WTC11 (cell line): ENCODE results near the gene HES3.
"Not testable (repeated sequence)": the region's sequence is repeated elsewhere in the genome, so short reads cannot be mapped to it uniquely, and the experiment has no call there.

Experiments
- AFF4 ChIP-seq: sonication (generic); formaldehyde crosslinking; IDR thresholded peaks from 2 replicates; pipeline ENCODE4 v1.8.1; 2023; ENCODE audit warnings: mild to moderate bottlenecking, missing genetic modification reagents, borderline replicate concordance
- AR ChIP-seq: fragments of 250-450 bp; sonication (Bioruptor Pico); IDR thresholded peaks from 2 replicates; pipeline ENCODE4 v1.9.0; 2021; ENCODE audit warnings: mild to moderate bottlenecking
- CTCF ChIP-seq: fragments of 200-600 bp; IDR thresholded peaks from 2 replicates; pipeline ENCODE4 v1.8.0; 2022; ENCODE audit warnings: antibody characterized with exemption
- E2F5 ChIP-seq: sonication (generic); formaldehyde crosslinking; IDR thresholded peaks from 2 replicates; pipeline ENCODE4 v1.8.1; 2022; ENCODE audit warnings: mild to moderate bottlenecking, moderate library complexity, missing genetic modification reagents
- FOXP4 ChIP-seq: sonication (generic); formaldehyde crosslinking; IDR thresholded peaks from 2 replicates; pipeline ENCODE4 v1.8.0; 2022; ENCODE audit warnings: mild to moderate bottlenecking, missing genetic modification reagents
- IRF1 ChIP-seq: sonication (generic); formaldehyde crosslinking; IDR thresholded peaks from 2 replicates; pipeline ENCODE4 v1.8.0; 2023; ENCODE audit warnings: missing genetic modification reagents
- MLX ChIP-seq: sonication (generic); formaldehyde crosslinking; IDR thresholded peaks from 2 replicates; pipeline ENCODE4 v1.8.1; 2023; ENCODE audit warnings: mild to moderate bottlenecking, missing genetic modification reagents, moderate library complexity
- NFATC4 ChIP-seq: fragments of 250-450 bp; sonication (Bioruptor Pico); IDR thresholded peaks from 2 replicates; pipeline ENCODE4 v1.9.0; 2021; ENCODE audit warnings: mild to moderate bottlenecking
- SMAD3 ChIP-seq: sonication (generic); formaldehyde crosslinking; IDR thresholded peaks from 2 replicates; pipeline ENCODE4 v1.8.0; 2022; ENCODE audit warnings: missing genetic modification reagents, mild to moderate bottlenecking, borderline replicate concordance
- TEAD4 ChIP-seq: sonication (generic); formaldehyde crosslinking; IDR thresholded peaks from 2 replicates; pipeline ENCODE4 v1.8.0; 2022; ENCODE audit warnings: mild to moderate bottlenecking, missing genetic modification reagents
- ZNF317 ChIP-seq: sonication (generic); formaldehyde crosslinking; IDR thresholded peaks from 2 replicates; pipeline ENCODE4 v1.8.1; 2023; ENCODE audit warnings: low read depth, mild to moderate bottlenecking, moderate library complexity, missing genetic modification reagents, borderline replicate concordance

- not testable (repeated sequence) for TF ChIP-seq CTCF; FOXP4 (CRISPR knock-in tag); AFF4 (CRISPR knock-in tag); MLX (CRISPR knock-in tag); SMAD3 (CRISPR knock-in tag); AR (CRISPR knock-in tag); TEAD4 (CRISPR knock-in tag); IRF1 (CRISPR knock-in tag); ZNF317 (CRISPR knock-in tag); E2F5; NFATC4 (CRISPR knock-in tag)
Observed at GRCh38 chr1:6219641-6220040, 24.3 kb upstream of the HES3 start.
